K562 (cell line): ENCODE results near the gene RUSC1. TPM values are rescaled to one million over a fixed set of nuclear protein-coding genes. Genes with fewer than 3 reads are reported as not detected.

Source experiments
- ATAC-seq: fragments of 200-7000 bp; cut with Tn5 transposase; 3 replicates; pipeline ENCODE4 v1.9.1; 2020; ENCODE audit warnings: moderate library complexity
- BruUV-seq: library from RNA; stranded (reverse); fragments of 400-500 nt; replicated peaks from 2 replicates; lab custom pipeline; 2021; lab: Mats Ljungman, UMichigan
- CTCF ChIA-PET: fragments of 300-600 bp; formaldehyde crosslinking; extraction: SDS; loops from one replicate; lab custom pipeline; 2021; ENCODE audit warnings: low intra/inter-chr PET ratio; lab: Yijun Ruan, JAX
- POLR2A ChIA-PET: fragments of 300-600, 350-650 bp; sonication (Branson Sonifier 250); formaldehyde crosslinking; extraction: SDS; loops from one replicate; lab custom pipeline; 2021; ENCODE audit warnings: antibody characterized with exemption, inconsistent platforms; lab: Yijun Ruan, JAX
- DNase-seq, 4 experiments: peaks; one replicate each; pipeline versions ENCODE4 v3.0.0 to v3.0.0-alpha.2; 2011 to 2018; ENCODE audit warnings: low spot score in 3 of 4, mixed read lengths in 3 of 4; ENCODE audit errors: extremely low read depth in 1 of 4
- FAIRE-seq: peaks from 2 replicates; lab custom pipeline; 2011; peaks lifted over from hg19 to GRCh38; lab: Jason Lieb, UNC
- H2AFZ ChIP-seq: 2 replicates; pipeline ENCODE4 v1.6.0; 2011; ENCODE audit warnings: low read depth, low read length, control low read depth, inconsistent platforms
- H3K27ac ChIP-seq: fragments of 200-600 bp; 3 replicates; pipeline ENCODE4 v1.8.0; 2011; ENCODE audit warnings: low read depth, mild to moderate bottlenecking, control low read depth, inconsistent platforms, low read length, moderate library complexity, mixed read lengths; ENCODE audit errors: extremely low read depth
- H3K27me3 ChIP-seq, 2 experiments: fragments of 300-600 bp in 1 of 2; 2 replicates in 1 of 2; 3 replicates in 1 of 2; pipeline versions ENCODE4 v1.6.0 to v1.8.0; 2011; ENCODE audit warnings: inconsistent platforms in 2 of 2, low read length in 2 of 2, mild to moderate bottlenecking in 1 of 2, mixed read lengths in 1 of 2, moderate library complexity in 1 of 2; ENCODE audit not compliant: control insufficient read depth in 2 of 2, insufficient read depth in 2 of 2
- H3K36me3 ChIP-seq: fragments of 300-600 bp; 3 replicates; pipeline ENCODE4 v1.8.0; 2011; ENCODE audit warnings: mild to moderate bottlenecking, low read length, inconsistent platforms; ENCODE audit not compliant: control insufficient read depth, insufficient read depth
- H3K4me1 ChIP-seq, 2 experiments: fragments of 200-600 bp in 1 of 2; replicated peaks in 1 of 2; 2 replicates in 1 of 2; 3 replicates in 1 of 2; pipeline versions ENCODE4 v1.5.1 to v1.8.0; 2011; ENCODE audit warnings: inconsistent platforms in 2 of 2, low read length in 2 of 2, mild to moderate bottlenecking in 1 of 2, mixed read lengths in 1 of 2, moderate library complexity in 1 of 2; ENCODE audit not compliant: control insufficient read depth in 2 of 2, insufficient read depth in 2 of 2
- H3K4me2 ChIP-seq: 2 replicates; pipeline ENCODE4 v1.6.1; 2011; ENCODE audit warnings: low read length, control low read depth, inconsistent platforms, mixed read lengths; ENCODE audit not compliant: insufficient read depth
- H3K4me3 ChIP-seq: fragments of 200-600 bp; sonication (generic), shearing (Covaris generic); 2 replicates; pipeline ENCODE4 v1.5.1; 2016; ENCODE audit warnings: control low read depth, inconsistent platforms
- H3K79me2 ChIP-seq: fragments of 200-600 bp; 3 replicates; pipeline ENCODE4 v1.8.0; 2011; ENCODE audit warnings: low read length, inconsistent platforms; ENCODE audit not compliant: control insufficient read depth, insufficient read depth
- H3K9ac ChIP-seq, 2 experiments: 2 replicates each; pipeline versions ENCODE4 v1.6.0 to v1.6.1; 2011; ENCODE audit warnings: low read depth in 2 of 2, low read length in 2 of 2, control low read depth in 1 of 2, inconsistent platforms in 1 of 2, mild to moderate bottlenecking in 1 of 2, mixed read lengths in 1 of 2; ENCODE audit not compliant: insufficient read depth in 1 of 2
- H3K9me1 ChIP-seq: one replicate; pipeline ENCODE4 v1.6.0; 2011; ENCODE audit warnings: inconsistent platforms, mild to moderate bottlenecking, low read length, moderate library complexity; ENCODE audit not compliant: control insufficient read depth, insufficient read depth
- H3K9me3 ChIP-seq: replicated peaks from 2 replicates; pipeline ENCODE4 v1.5.1; 2011; ENCODE audit warnings: low read depth, low read length, inconsistent platforms; ENCODE audit not compliant: control insufficient read depth, insufficient read depth
- H4K20me1 ChIP-seq: replicated peaks from 2 replicates; pipeline ENCODE4 v1.6.1; 2011; ENCODE audit warnings: low read length, inconsistent platforms, mixed read lengths; ENCODE audit not compliant: control insufficient read depth, insufficient read depth
- FOXO4 ChIP-seq: fragments of 450-650 bp; formaldehyde crosslinking; IDR thresholded peaks from 2 replicates; pipeline ENCODE4 v1.4.0; 2020; ENCODE audit warnings: mild to moderate bottlenecking, moderate library complexity
- LCOR ChIP-seq: sonication (generic); formaldehyde crosslinking; IDR thresholded peaks from 2 replicates; pipeline ENCODE4 v1.8.0; 2022; ENCODE audit warnings: mild to moderate bottlenecking, missing genetic modification reagents
- MCM5 ChIP-seq: fragments of 450-650 bp; IDR thresholded peaks from 2 replicates; pipeline ENCODE4 v1.6.1; 2016; ENCODE audit warnings: low read depth
- SRSF3 ChIP-seq: fragments of 200-400 bp; formaldehyde crosslinking; IDR thresholded peaks from 2 replicates; pipeline ENCODE4 v1.6.1; 2016; ENCODE audit warnings: mild to moderate bottlenecking, low read length, moderate library complexity; ENCODE audit not compliant: insufficient read depth
- ZEB2 ChIP-seq: fragments of 450-650 bp; IDR thresholded peaks from 2 replicates; pipeline ENCODE4 v1.6.1; 2016
- WGBS: fragments of 100-300 bp; shearing (Covaris generic); methylation state at CpG from one replicate; pipeline ENCODE4 v1.1.6; 2016; ENCODE audit warnings: low coverage, mixed read lengths; ENCODE audit not compliant: insufficient coverage; ENCODE audit errors: missing lambda C conversion rate; 5-methylcytosine and 5-hydroxymethylcytosine counted together
- in situ Hi-C: fragments of 300-500 bp; cut with MboI; formaldehyde crosslinking; loops from 4 replicates; pipeline ENCODE4 v1.15.0; 2018; ENCODE audit warnings: inconsistent platforms, mixed read lengths
- intact Hi-C: fragments of 100-400 bp; cut with micrococcal nuclease; formaldehyde crosslinking; loops from 2 replicates; pipeline ENCODE4 v1.14.2; 2022
- polyA plus RNA-seq, 8 experiments: library from polyadenylated mRNA; depleted of rRNA in 4 of 8; stranded (reverse) in 5 of 8; unstranded in 3 of 8; fragments of >200 nt; fragmentation: Nextera tagmentation in 2 of 8; fragmentation: Illumina TruSeq in 1 of 8; extraction: Ambion mirVana in 2 of 8; extraction: Trizol in 1 of 8; gene quantifications; 2 replicates each; pipeline versions ENCODE4 v1.2.1 to v1.2.3, GENCODE V29; 2011 to 2014; ENCODE audit warnings: inconsistent platforms in 1 of 8, missing spikeins in 1 of 8
- total RNA-seq, 7 experiments: library from RNA; depleted of rRNA in 6 of 7; stranded (reverse); fragments of >200 nt in 6 of 7; fragmentation: Illumina TruSeq in 2 of 7; extraction: Trizol in 2 of 7; gene quantifications; 2 replicates each; pipeline versions ENCODE4 v1.2.1 to v1.2.3, GENCODE V29; 2011 to 2021; ENCODE audit warnings: low replicate concordance in 1 of 7

RUSC1 gene
- total and polyA plus RNA-seq, 9 of the 15 experiments (the other 6 are each of a cell fraction or from before 2014, with no cell fraction given), result 5.7 to 68.3 (median 33.6) TPM

- CTCF ChIA-PET, result no interaction called here
- Histone ChIP-seq H2AFZ (no peak overlapping the region), H3K27ac (no peak overlapping the region), H4K20me1 (no peaks in the 10 kb centered on the region; the same call in 1 of the 2 replicates), H3K9me1 (no peaks in the 10 kb centered on the region), H3K79me2 (peaks cover 19% of the 10 kb centered on the region), H3K27me3 (no peaks in the 10 kb centered on the region), H3K9me3 (no peaks in the 10 kb centered on the region), H3K4me2 (no peak overlapping the region), H3K36me3 (peaks cover 48% of the 10 kb centered on the region), H3K9ac (peak overlapping the region in 1 of 2 experiments; percentile 55; a peak in 1 of 4 replicates), H3K4me1 (peaks cover 9 to 37% of the 10 kb centered on the region in 2 experiments; a peak in 4 of 5 replicates), H3K4me3 (no peak overlapping the region)
- FAIRE-seq, result no peak
- ATAC-seq, result no peak
- in situ Hi-C loops, result no loop called here
- 85% methylated on average over 4 of the region's 4 CpGs for WGBS
- DNase-seq, result no peak
- POLR2A ChIA-PET, result interaction anchor here (0.6 to 3.0 kb wide), 5 partner anchors 10 to 76 kb away, joined by 3 to 10 read pairs (median 3); no protein-coding TSS in a partner anchor
- TF ChIP-seq FOXO4 (no peak), ZEB2 (no peak), SRSF3 (no peak), LCOR (CRISPR knock-in tag) (no peak), MCM5 (no peak)
- BruUV-seq, result no TSS peak
- intact Hi-C loops, result loop anchor here (10.0 kb wide), 1 partner anchor 267 kb away; no protein-coding TSS in a partner anchor
Measured at GRCh38 chr1:155327981-155328380, 7.3 kb downstream of the RUSC1 start.
